IPS-NIHi11 (cell line): Measurements from ENCODE around the gene PDILT.
"Not testable (repeated sequence)": the region's sequence is repeated elsewhere in the genome, so short reads cannot be mapped to it uniquely, and the experiment has no call there.

Source experiments
- DNase-seq: peaks from one replicate; pipeline ENCODE4 v3.0.0; 2012; ENCODE audit warnings: mixed read lengths, low spot score

The PDILT gene

GRCh38 chr16:20321051-20321450 lies 83.5 kb downstream of the PDILT start:
- DNase-seq: not testable (repeated sequence)

- no peak for DNase-seq
Measured at GRCh38 chr16:20320592-20320991, 83.9 kb downstream of the PDILT start.

GRCh38 chr16:20320178-20320577 lies 84.4 kb downstream of the PDILT start:
- DNase-seq: no peak

GRCh38 chr16:20319406-20319805 lies 85.1 kb downstream of the PDILT start:
- DNase-seq: no peak

GRCh38 chr16:20318437-20318836 lies 86.1 kb downstream of the PDILT start:
- DNase-seq: no peak

GRCh38 chr16:20318006-20318405 lies 86.5 kb downstream of the PDILT start:
- no peak for DNase-seq

- no peak for DNase-seq
Measured at GRCh38 chr16:20317117-20317516, 87.4 kb downstream of the PDILT start.

- no peak for DNase-seq
Measured at GRCh38 chr16:20316715-20317114, 87.8 kb downstream of the PDILT start.

GRCh38 chr16:20315764-20316163 lies 88.8 kb downstream of the PDILT start:
- DNase-seq: no peak

- DNase-seq: no peak
Measured at GRCh38 chr16:20314575-20314974, 90.0 kb downstream of the PDILT start.

GRCh38 chr16:20313741-20314140 lies 90.8 kb downstream of the PDILT start:
- DNase-seq: no peak

GRCh38 chr16:20312536-20313095 lies 91.9 kb downstream of the PDILT start:
- not testable (repeated sequence) for DNase-seq

- no peak for DNase-seq
Measured at GRCh38 chr16:20311548-20311947, 93.0 kb downstream of the PDILT start.

GRCh38 chr16:20310421-20311395 lies 93.8 kb downstream of the PDILT start:
- DNase-seq: no peak

GRCh38 chr16:20309786-20310185 lies 94.8 kb downstream of the PDILT start:
- no peak for DNase-seq
